Stimulated activated effector memory CD8-positive, alpha-beta T cell treated with anti-CD3 and anti-CD28 coated beads, Interleukin-12 subunit alpha, Interleukin-12 subunit beta, amount 100 ng/mL, for 72 hours (primary cell): Measurements from ENCODE around the gene RNPEPL1.
"Not testable (repeated sequence)": the region's sequence is repeated elsewhere in the genome, so short reads cannot be mapped to it uniquely, and the experiment has no call there.

Source experiments
- ATAC-seq: fragments of 150-1000 bp; cut with Tn5 transposase; 2 replicates; pipeline ENCODE4 v1.10.0; 2021
- DNase-seq, 2 donors: peaks; one replicate each; pipeline ENCODE4 v3.0.0; 2021 to 2022; ENCODE audit warnings: low spot score in 2 of 2
- H3K27ac Mint-ChIP-seq: one replicate; pipeline ENCODE4 v1.8.0; 2022; ENCODE audit warnings: mild to moderate bottlenecking, mixed read lengths
- H3K36me3 Mint-ChIP-seq: one replicate; pipeline ENCODE4 v1.8.0; 2022; ENCODE audit warnings: mild to moderate bottlenecking, mixed read lengths
- H3K4me1 Mint-ChIP-seq: one replicate; pipeline ENCODE4 v1.8.0; 2022; ENCODE audit warnings: mixed read lengths
- H3K4me3 Mint-ChIP-seq: one replicate; pipeline ENCODE4 v1.8.0; 2022; ENCODE audit warnings: mild to moderate bottlenecking, mixed read lengths
- H3K9me3 Mint-ChIP-seq: one replicate; pipeline ENCODE4 v1.8.0; 2022; ENCODE audit warnings: mixed read lengths

The RNPEPL1 gene

GRCh38 chr2:240557808-240558207, 10.5 kb upstream of the RNPEPL1 start, which contains the start of gene ANKMY1:
Gene ANKMY1 (minus strand): TSS chr2:240557988. CDS start chr2:240557335, 653 bp downstream.
- Mint-ChIP-seq H3K4me1 (peaks cover 48% of the 10 kb centered on the region), H3K4me3 (peak within 1 kb of the TSS; percentile 95), H3K9me3 (no peaks in the 10 kb centered on the region), H3K27ac (peak within 1 kb of the TSS; percentile 78), H3K36me3 (peaks cover 57% of the 10 kb centered on the region)
- ATAC-seq = peak; percentile 35
- peak in 1 of 2 donors; percentile 73 for DNase-seq

- Mint-ChIP-seq H3K4me1 (peaks cover 53% of the 10 kb centered on the region), H3K4me3 (peak overlapping the region; percentile 95), H3K27ac (no peak overlapping the region), H3K36me3 (peaks cover 56% of the 10 kb centered on the region), H3K9me3 (no peaks in the 10 kb centered on the region)
- DNase-seq = no peak
- no peak for ATAC-seq
Measured at GRCh38 chr2:240558236-240558761, 10.0 kb upstream of the RNPEPL1 start.

- Mint-ChIP-seq H3K4me3 (peak overlapping the region; percentile 95), H3K36me3 (peaks cover 64% of the 10 kb centered on the region)
Measured at GRCh38 chr2:240559286-240559685, 9.0 kb upstream of the RNPEPL1 start.

GRCh38 chr2:240560084-240560479, 8.2 kb upstream of the RNPEPL1 start, which contains the start of gene DUSP28:
Gene DUSP28 (plus strand): TSS chr2:240560357. CDS start chr2:240560685, 328 bp downstream.
- peaks cover 68% of the 10 kb centered on the region for H3K4me1 Mint-ChIP-seq
- no peaks in the 10 kb centered on the region for H3K9me3 Mint-ChIP-seq
- peaks cover 72% of the 10 kb centered on the region for H3K36me3 Mint-ChIP-seq
- ATAC-seq (peak; percentile 77), DNase-seq (peak in 1 of 2 donors; percentile 85)
- peak within 1 kb of the TSS; percentile 90 for H3K27ac Mint-ChIP-seq
- H3K4me3 Mint-ChIP-seq = peak within 1 kb of the TSS; percentile 95

More at GRCh38 chr2:240559286-240559685, 9.0 kb upstream of the RNPEPL1 start:
- Mint-ChIP-seq H3K4me1 (peaks cover 60% of the 10 kb centered on the region), H3K27ac (peak overlapping the region; percentile 29), H3K9me3 (no peaks in the 10 kb centered on the region)
- ATAC-seq = no peak
- DNase-seq = peak in 1 of 2 donors; percentile 50

GRCh38 chr2:240560480-240561324, 7.6 kb upstream of the RNPEPL1 start:
- Mint-ChIP-seq H3K36me3 (peaks cover 78% of the 10 kb centered on the region), H3K4me1 (peaks cover 75% of the 10 kb centered on the region), H3K4me3 (peak overlapping the region; percentile 95), H3K27ac (peak overlapping the region; percentile 90), H3K9me3 (no peaks in the 10 kb centered on the region)
- DNase-seq (peak; percentile 97 to 99), ATAC-seq (peak; percentile 72)

GRCh38 chr2:240561325-240561971, 6.8 kb upstream of the RNPEPL1 start:
- Mint-ChIP-seq H3K9me3 (no peaks in the 10 kb centered on the region), H3K4me3 (peak overlapping the region; percentile 95), H3K36me3 (peaks cover 81% of the 10 kb centered on the region), H3K4me1 (peaks cover 78% of the 10 kb centered on the region), H3K27ac (peak overlapping the region; percentile 90)
- ATAC-seq = no peak
- peak in 1 of 2 donors; percentile 53 for DNase-seq

GRCh38 chr2:240563231-240563630, 5.1 kb upstream of the RNPEPL1 start:
- Mint-ChIP-seq H3K4me1 (peaks cover 81% of the 10 kb centered on the region), H3K27ac (peak overlapping the region; percentile 97), H3K36me3 (peaks cover 73% of the 10 kb centered on the region), H3K4me3 (peak overlapping the region; percentile 95)
- H3K9me3 Mint-ChIP-seq, ATAC-seq, DNase-seq: not testable (repeated sequence)

GRCh38 chr2:240563951-240564560, 4.2 kb upstream of the RNPEPL1 start:
- peaks cover 65% of the 10 kb centered on the region for H3K36me3 Mint-ChIP-seq
- DNase-seq = no peak
- peak overlapping the region; percentile 97 for H3K27ac Mint-ChIP-seq
- H3K9me3 Mint-ChIP-seq = no peaks in the 10 kb centered on the region
- peak overlapping the region; percentile 95 for H3K4me3 Mint-ChIP-seq
- ATAC-seq = no peak
- peaks cover 73% of the 10 kb centered on the region for H3K4me1 Mint-ChIP-seq

GRCh38 chr2:240564561-240565332, 3.5 kb upstream of the RNPEPL1 start:
- peak overlapping the region; percentile 95 for H3K4me3 Mint-ChIP-seq
- H3K36me3 Mint-ChIP-seq = peaks cover 58% of the 10 kb centered on the region
- peaks cover 72% of the 10 kb centered on the region for H3K4me1 Mint-ChIP-seq
- H3K9me3 Mint-ChIP-seq = no peaks in the 10 kb centered on the region
- no peak for ATAC-seq
- peak in 1 of 2 donors; percentile 67 for DNase-seq
- peak overlapping the region; percentile 97 for H3K27ac Mint-ChIP-seq

- Mint-ChIP-seq H3K36me3 (peaks cover 56% of the 10 kb centered on the region), H3K27ac (peak overlapping the region; percentile 97), H3K4me1 (peaks cover 77% of the 10 kb centered on the region), H3K9me3 (no peaks in the 10 kb centered on the region), H3K4me3 (peak overlapping the region; percentile 95)
- peak; percentile 80 to 95 for DNase-seq
- peak; percentile 73 for ATAC-seq
Measured at GRCh38 chr2:240565333-240566202, 2.7 kb upstream of the RNPEPL1 start.

GRCh38 chr2:240566203-240567136, 1.8 kb upstream of the RNPEPL1 start:
- peak overlapping the region; percentile 95 for H3K4me3 Mint-ChIP-seq
- ATAC-seq (peak; percentile 78), DNase-seq (peak; percentile 89 to 94)
- H3K9me3 Mint-ChIP-seq = no peaks in the 10 kb centered on the region
- H3K4me1 Mint-ChIP-seq = peaks cover 82% of the 10 kb centered on the region
- peak overlapping the region; percentile 97 for H3K27ac Mint-ChIP-seq
- peaks cover 48% of the 10 kb centered on the region for H3K36me3 Mint-ChIP-seq

- H3K9me3 Mint-ChIP-seq = no peaks in the 10 kb centered on the region
- peaks cover 75% of the 10 kb centered on the region for H3K4me1 Mint-ChIP-seq
- peaks cover 39% of the 10 kb centered on the region for H3K36me3 Mint-ChIP-seq
- H3K27ac Mint-ChIP-seq = peak overlapping the region; percentile 97
- DNase-seq = peak in 1 of 2 donors; percentile 9
- peak overlapping the region; percentile 95 for H3K4me3 Mint-ChIP-seq
- ATAC-seq = no peak
Measured at GRCh38 chr2:240567137-240567871, 980 bp upstream of the RNPEPL1 start.
